ENCODE results near the gene TMEM203.

Gene TMEM203

DNA sequence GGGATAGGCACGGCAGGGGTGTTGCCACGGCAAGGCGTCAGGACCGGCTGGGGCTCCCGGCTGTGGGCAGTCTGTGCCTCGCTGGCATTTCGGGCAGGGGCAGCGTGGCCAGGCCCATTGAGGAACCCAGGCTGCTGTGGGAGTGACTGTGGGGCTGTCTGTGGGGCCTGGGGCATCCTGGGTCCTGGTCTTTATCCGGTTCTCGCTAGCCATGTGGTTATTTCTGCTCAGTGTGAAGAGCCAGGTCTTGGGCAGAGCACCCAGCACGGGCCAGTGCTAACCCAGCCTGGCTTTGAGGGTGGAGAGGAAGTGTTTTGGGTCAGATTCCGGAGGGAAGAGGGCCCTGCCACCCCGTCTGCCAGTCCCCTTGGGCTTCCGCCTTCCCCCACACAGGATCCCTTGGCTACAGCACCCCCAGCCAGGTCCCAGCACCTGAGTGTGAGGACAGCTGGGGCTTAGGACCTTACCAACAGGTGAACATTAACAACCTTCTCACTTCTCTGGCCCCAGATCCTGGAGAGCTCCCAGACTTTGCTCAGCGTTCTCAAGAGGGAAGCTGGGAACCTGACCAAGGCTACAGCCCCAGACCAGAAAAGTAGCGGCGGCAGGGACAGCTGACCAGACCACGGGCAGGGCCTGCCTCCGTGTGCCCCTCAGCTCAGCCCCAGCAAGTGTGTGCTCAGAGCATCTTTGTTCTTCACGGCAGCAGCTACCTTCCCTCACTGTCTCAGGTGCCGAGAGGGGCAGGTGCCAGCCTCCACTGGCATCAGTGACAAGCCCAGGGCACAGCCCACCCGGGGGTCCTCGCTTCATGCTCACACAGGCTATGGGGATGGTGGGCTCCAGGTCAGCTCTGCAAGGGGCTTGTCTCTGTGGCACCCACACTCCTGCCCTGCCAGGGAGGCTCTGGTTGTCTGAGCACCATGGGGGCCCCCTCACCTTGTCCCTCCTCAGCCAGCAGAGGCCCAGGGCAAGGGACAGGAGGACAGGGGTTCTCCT, 15.9 kb downstream of the TMEM203 start:
- Mint-ChIP-seq H3K4me3 (peak overlapping the region; percentile 96), H3K36me3 (ENCODE audit: low read depth) (peaks cover 59% of the 10 kb centered on the region), H3K4me1 (ENCODE audit: low read depth) (peaks cover 47% of the 10 kb centered on the region), H3K27ac (peak overlapping the region; percentile 97), H3K27me3 (no peaks in the 10 kb centered on the region), H3K9me3 (no peaks in the 10 kb centered on the region)
- DNase-seq: no peak

DNA sequence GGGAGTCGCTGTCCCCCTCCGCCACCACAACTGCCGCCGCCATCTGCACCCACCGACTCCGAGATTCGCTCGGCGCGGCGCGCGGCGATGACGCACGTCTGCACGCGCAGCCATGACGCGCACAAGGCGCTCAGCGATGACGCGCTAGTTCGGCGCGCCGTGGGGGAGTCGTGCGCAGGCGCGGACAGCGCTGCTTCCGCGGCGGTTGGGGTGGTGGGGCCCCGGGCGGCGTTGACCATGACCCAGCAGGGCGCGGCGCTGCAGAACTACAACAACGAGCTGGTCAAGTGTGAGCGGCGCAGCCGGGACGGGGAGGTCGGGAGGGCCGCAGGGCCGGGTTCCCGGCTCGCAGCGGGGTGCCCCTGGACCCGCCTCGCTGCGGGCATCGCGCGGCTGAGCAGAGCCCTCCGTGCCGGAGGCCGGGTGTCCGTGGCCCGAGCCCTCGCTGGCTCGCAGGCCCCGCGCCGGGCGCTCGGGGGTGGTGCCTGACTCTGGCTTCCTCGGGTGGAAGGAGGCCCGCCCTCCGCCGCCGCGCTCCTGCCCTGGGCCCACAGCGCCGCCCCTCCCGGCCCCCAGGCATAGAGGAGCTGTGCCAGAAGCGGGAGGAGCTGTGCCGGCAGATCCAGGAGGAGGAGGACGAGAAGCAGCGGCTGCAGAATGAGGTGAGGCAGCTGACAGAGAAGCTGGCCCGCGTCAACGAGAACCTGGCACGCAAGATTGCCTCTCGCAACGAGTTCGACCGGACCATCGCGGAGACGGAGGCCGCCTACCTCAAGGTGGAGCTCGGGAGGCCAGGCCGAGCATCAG, 16.8 kb downstream of the TMEM203 start, which contains the start of the genes ANAPC2 and SSNA1:
Gene ANAPC2 (minus strand): TSS at position 71 of the 807 bp plus-strand sequence. CDS start 28 bp downstream, at position 43.
Gene SSNA1 (plus strand): TSS at position 187 of the 807 bp plus-strand sequence. CDS start 51 bp downstream, at position 238.
- Mint-ChIP-seq H3K4me3 (peak within 1 kb of the TSS; percentile 96), H3K27ac (peak within 1 kb of the TSS; percentile 97), H3K9me3 (no peaks in the 10 kb centered on the region), H3K27me3 (no peaks in the 10 kb centered on the region), H3K4me1 (ENCODE audit: low read depth) (peaks cover 49% of the 10 kb centered on the region), H3K36me3 (ENCODE audit: low read depth) (peaks cover 68% of the 10 kb centered on the region)
- peak; percentile 98 for DNase-seq

DNA sequence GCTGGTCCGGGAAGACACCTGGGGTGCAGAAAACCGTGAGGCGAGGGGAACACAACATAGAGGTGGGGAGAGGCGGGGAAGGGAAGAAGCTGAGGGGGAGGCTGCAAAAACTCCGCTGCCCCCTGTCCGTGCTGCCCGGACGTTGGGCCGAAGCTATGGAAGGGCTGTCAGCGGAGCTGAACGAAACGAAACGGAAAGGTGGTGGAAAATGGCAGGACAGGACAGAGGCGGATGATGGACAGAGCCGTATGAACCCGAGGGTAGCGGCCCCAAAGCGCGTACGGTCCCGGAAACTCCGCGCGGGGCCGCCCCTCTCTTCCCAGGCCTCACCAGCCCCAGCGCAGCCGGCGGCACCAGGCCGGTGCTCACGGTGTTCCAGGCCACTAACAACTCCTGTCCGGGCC, 17.4 kb downstream of the TMEM203 start:
- H3K36me3 Mint-ChIP-seq (ENCODE audit: low read depth): peaks cover 74% of the 10 kb centered on the region
- no peaks in the 10 kb centered on the region for H3K9me3 Mint-ChIP-seq
- H3K27ac Mint-ChIP-seq: peak overlapping the region; percentile 93
- H3K4me3 Mint-ChIP-seq: peak overlapping the region; percentile 96
- no peak for DNase-seq
- no peaks in the 10 kb centered on the region for H3K27me3 Mint-ChIP-seq
- peaks cover 49% of the 10 kb centered on the region for H3K4me1 Mint-ChIP-seq (ENCODE audit: low read depth)

DNA sequence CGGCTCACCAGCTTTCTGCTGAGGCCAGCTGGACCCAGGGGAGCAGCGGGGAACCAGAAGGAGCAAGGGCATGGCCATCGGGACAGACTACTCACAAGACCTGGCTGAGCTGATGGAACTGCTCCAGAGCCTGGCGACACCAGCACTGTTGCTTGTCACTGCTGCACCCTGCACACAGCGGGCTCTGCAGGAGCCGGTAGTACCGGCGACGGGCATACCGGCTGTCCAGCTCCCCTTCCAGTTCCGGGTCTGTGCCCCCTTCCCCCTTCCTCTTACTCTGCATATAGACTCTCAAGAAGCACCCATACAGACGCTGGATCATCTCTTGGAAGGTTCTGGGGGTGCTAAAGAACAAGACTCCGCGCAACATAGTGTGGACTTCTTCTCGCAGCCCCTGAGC, 18.1 kb downstream of the TMEM203 start:
- H3K27me3 Mint-ChIP-seq: no peaks in the 10 kb centered on the region
- peak overlapping the region; percentile 93 for H3K27ac Mint-ChIP-seq
- peaks cover 79% of the 10 kb centered on the region for H3K36me3 Mint-ChIP-seq (ENCODE audit: low read depth)
- no peaks in the 10 kb centered on the region for H3K9me3 Mint-ChIP-seq
- peak overlapping the region; percentile 96 for H3K4me3 Mint-ChIP-seq
- no peak for DNase-seq
- H3K4me1 Mint-ChIP-seq (ENCODE audit: low read depth): peaks cover 49% of the 10 kb centered on the region

DNA sequence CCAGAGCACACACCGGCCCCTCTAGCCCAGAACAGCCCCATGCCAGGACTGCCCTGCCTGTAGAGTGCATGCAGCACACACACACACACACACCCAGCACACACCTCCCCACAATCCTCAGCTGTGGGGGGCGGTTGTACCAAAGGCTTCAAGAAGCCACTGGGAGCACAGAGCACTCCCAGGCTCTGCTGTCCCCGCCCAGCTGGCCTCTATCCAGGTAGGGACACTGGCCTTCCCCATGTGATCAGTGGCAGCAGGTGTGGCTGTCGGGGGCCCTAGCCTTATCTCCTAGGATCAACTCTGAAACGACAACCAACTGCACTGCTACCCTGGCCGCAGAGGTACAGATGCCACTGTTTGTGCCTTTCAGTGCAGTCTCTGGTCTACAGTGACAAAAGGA, 19.1 kb downstream of the TMEM203 start:
- Mint-ChIP-seq H3K27ac (peak overlapping the region; percentile 68), H3K27me3 (no peaks in the 10 kb centered on the region), H3K9me3 (no peaks in the 10 kb centered on the region), H3K36me3 (ENCODE audit: low read depth) (peaks cover 86% of the 10 kb centered on the region), H3K4me1 (ENCODE audit: low read depth) (peaks cover 49% of the 10 kb centered on the region), H3K4me3 (peak overlapping the region; percentile 96)
- no peak for DNase-seq

DNA sequence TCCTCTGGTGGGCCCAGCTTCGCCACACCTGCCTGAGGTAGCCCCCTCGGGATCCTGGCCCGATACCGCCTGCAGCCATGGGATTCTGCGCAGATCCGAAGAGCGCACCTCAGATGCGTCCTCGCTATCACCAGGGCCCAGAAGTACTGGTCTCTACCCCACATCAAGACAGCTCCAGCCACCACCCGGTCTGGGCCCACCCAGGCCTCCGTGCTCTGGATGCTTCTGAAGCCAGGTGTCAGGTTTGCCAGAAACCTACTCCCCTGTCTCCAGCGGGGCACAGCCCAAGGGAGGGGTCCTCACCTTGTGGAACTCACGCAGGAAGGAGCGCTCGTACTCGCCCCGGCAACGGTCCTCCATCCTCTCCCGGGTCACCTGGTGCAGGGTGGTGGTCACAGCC, 19.5 kb downstream of the TMEM203 start:
- Mint-ChIP-seq H3K4me3 (peak overlapping the region; percentile 96), H3K27ac (no peak overlapping the region), H3K4me1 (ENCODE audit: low read depth) (peaks cover 46% of the 10 kb centered on the region), H3K9me3 (no peaks in the 10 kb centered on the region), H3K36me3 (ENCODE audit: low read depth) (peaks cover 86% of the 10 kb centered on the region), H3K27me3 (no peaks in the 10 kb centered on the region)
- DNase-seq: no peak

DNA sequence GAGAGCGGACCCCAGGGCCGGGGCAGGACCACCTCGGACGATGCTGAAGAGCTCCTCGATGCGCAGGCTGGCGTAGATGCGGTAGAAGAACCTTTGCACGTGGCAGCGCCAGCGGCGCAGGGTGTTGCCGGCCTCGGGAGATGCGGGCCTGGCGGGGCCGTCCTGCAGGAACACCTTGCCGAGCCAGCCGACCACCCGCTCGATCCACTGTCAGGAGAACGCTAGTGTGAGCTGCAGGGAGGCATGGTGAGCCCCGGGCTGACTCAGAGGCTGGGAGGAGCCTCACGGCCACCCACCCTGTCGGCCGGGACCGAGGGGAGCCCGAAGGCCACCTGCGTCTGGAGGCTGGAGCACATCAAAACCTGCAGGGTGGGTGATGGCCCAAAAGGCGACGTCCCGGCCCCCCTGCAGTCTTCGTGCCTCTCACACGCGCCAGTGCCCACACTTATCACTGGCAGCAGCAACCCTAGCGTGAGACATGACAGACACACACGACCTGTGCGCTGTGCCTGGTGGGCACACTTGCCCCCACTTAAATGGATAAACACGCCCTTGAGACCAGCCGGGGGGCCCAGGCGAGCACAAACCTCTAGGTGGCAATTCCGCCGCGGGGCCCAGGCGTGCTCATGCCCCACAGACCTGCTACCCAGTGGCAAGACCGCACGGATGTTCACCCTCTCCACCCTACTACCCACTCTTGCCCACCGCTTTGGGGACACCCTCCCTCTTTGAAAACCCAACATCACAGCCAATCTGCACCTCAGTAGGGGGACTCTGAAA, 20.4 kb downstream of the TMEM203 start:
- H3K27ac Mint-ChIP-seq: no peak overlapping the region
- peaks cover 39% of the 10 kb centered on the region for H3K4me1 Mint-ChIP-seq (ENCODE audit: low read depth)
- DNase-seq: no peak
- no peaks in the 10 kb centered on the region for H3K9me3 Mint-ChIP-seq
- no peak overlapping the region for H3K4me3 Mint-ChIP-seq
- no peaks in the 10 kb centered on the region for H3K27me3 Mint-ChIP-seq
- H3K36me3 Mint-ChIP-seq (ENCODE audit: low read depth): peaks cover 82% of the 10 kb centered on the region

DNA sequence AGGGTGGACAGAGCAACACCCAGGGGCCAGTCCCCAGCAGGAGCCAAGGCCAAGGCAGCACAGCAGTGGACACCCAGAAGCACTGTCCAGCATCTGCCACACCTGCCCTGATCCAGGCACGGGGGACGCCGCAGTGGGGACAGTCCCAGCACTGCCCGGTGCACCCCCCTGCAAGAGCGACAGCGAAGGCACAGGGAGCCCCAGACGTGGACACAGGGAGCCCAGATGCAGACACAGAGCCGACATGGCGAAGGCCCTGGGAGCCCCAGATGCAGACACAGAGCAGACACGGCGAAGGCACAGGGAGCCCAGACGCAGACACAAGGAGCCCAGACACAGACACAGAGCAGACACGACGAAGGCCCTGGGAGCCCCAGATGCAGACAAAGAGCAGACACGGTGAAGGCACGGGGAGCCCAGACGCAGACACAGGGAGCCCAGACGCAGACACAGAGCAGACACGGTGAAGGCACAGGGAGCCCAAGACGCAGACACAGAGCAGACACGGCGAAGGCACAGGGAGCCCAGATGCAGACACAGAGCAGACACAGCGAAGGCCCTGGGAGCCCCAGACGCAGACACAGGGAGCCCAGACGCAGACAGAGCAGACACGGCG, 21.4 kb downstream of the TMEM203 start:
- H3K9me3 Mint-ChIP-seq: no peaks in the 10 kb centered on the region
- peaks cover 29% of the 10 kb centered on the region for H3K4me1 Mint-ChIP-seq (ENCODE audit: low read depth)
- DNase-seq: no peak
- H3K27me3 Mint-ChIP-seq: no peaks in the 10 kb centered on the region
- peaks cover 83% of the 10 kb centered on the region for H3K36me3 Mint-ChIP-seq (ENCODE audit: low read depth)
- no peak overlapping the region for H3K27ac Mint-ChIP-seq
- no peak overlapping the region for H3K4me3 Mint-ChIP-seq

DNA sequence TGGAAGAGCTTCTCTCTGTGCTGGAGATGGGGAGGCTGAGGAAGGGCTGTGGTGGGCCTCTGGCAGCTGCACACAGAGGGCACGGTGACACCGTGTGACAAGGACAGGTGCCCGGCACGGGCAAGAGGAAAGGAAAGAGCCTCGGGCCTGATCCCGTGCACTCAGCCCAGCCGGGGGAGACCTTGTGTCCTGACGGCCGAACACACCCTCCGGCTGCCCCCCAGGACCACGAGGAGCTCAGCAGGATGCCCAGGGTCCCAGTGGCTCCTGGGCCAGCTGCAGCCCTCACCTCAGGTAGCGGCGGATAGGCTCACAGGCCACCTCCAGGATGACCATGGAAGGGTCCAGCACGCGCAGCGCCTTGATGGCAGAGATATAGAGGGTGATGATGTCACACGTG, 22.6 kb downstream of the TMEM203 start:
- H3K9me3 Mint-ChIP-seq: no peaks in the 10 kb centered on the region
- H3K27ac Mint-ChIP-seq: no peak overlapping the region
- peaks cover 26% of the 10 kb centered on the region for H3K4me1 Mint-ChIP-seq (ENCODE audit: low read depth)
- DNase-seq: no peak
- no peaks in the 10 kb centered on the region for H3K27me3 Mint-ChIP-seq
- H3K36me3 Mint-ChIP-seq (ENCODE audit: low read depth): peaks cover 84% of the 10 kb centered on the region
- no peak overlapping the region for H3K4me3 Mint-ChIP-seq

DNA sequence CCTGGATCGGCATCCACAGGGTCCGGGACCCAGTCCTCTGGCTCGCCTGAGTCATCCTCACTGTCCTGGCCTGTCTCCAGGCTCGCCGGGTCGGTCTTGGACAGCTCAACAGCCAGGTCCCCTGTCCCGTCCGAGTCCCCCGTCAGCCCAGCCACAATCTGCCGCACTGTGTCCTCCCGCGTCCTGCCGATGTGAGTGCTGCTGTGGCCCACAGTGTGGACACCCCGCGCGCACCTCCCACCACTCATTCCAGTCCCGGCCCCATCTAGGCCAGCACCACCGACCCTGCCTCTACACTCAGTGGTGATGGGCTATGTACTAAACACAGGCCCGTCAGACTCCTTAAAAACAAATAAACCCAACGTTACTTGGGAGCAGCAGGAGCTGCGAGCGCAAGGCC, 23.8 kb downstream of the TMEM203 start:
- DNase-seq: no peak
- H3K36me3 Mint-ChIP-seq (ENCODE audit: low read depth): peaks cover 79% of the 10 kb centered on the region
- H3K27me3 Mint-ChIP-seq: no peaks in the 10 kb centered on the region
- no peak overlapping the region for H3K27ac Mint-ChIP-seq
- peaks cover 16% of the 10 kb centered on the region for H3K4me1 Mint-ChIP-seq (ENCODE audit: low read depth)
- no peaks in the 10 kb centered on the region for H3K9me3 Mint-ChIP-seq
- H3K4me3 Mint-ChIP-seq: no peak overlapping the region

DNA sequence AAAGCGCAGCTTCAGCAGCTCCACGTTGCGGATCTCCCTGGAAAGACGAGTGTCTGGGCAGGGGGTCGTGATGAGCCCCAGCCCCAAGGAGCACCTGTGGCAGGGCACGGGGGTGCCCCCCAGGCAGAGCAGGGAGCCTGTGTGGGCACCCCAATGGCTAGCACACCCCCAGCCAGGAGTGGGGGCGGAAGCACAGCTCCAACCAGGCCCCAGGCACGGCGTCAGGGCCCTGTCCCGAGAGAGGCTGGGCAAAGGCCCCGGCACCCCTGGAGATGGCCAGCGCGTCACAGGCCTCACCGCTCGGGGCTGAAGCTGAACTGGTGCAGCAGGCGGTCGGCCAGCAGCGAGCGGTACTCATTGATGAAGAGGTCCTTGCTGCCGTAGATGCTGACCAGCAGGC, 25.0 kb downstream of the TMEM203 start:
- no peaks in the 10 kb centered on the region for H3K9me3 Mint-ChIP-seq
- H3K36me3 Mint-ChIP-seq (ENCODE audit: low read depth): peaks cover 68% of the 10 kb centered on the region
- H3K27ac Mint-ChIP-seq: no peak overlapping the region
- H3K4me1 Mint-ChIP-seq (ENCODE audit: low read depth): peaks cover 5% of the 10 kb centered on the region
- H3K4me3 Mint-ChIP-seq: no peak overlapping the region
- DNase-seq: no peak
- no peaks in the 10 kb centered on the region for H3K27me3 Mint-ChIP-seq

DNA sequence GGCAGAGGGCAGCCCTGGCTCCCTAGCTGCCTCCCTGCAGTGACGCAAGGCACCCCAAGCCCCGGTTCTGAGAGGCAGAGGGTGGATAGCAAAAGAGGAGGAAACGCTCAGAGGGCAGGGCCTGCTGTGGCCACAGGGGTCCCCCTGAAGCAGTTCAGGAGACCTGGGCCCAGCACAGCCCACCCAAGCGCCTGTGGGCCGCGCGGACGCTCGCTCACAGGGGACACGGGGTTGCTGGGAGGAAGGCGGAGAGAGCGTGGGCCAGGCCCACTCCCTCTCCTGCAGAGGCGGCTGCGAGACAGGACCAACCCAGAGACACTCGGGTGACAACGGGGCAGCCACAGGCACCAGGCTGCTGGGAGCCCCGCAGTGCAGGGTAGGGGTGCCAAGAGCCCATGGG, 25.7 kb downstream of the TMEM203 start:
- no peak overlapping the region for H3K27ac Mint-ChIP-seq
- peaks cover 4% of the 10 kb centered on the region for H3K4me1 Mint-ChIP-seq (ENCODE audit: low read depth)
- no peak overlapping the region for H3K4me3 Mint-ChIP-seq
- H3K36me3 Mint-ChIP-seq (ENCODE audit: low read depth): peaks cover 64% of the 10 kb centered on the region
- no peaks in the 10 kb centered on the region for H3K9me3 Mint-ChIP-seq
- H3K27me3 Mint-ChIP-seq: no peaks in the 10 kb centered on the region
- no peak for DNase-seq

DNA sequence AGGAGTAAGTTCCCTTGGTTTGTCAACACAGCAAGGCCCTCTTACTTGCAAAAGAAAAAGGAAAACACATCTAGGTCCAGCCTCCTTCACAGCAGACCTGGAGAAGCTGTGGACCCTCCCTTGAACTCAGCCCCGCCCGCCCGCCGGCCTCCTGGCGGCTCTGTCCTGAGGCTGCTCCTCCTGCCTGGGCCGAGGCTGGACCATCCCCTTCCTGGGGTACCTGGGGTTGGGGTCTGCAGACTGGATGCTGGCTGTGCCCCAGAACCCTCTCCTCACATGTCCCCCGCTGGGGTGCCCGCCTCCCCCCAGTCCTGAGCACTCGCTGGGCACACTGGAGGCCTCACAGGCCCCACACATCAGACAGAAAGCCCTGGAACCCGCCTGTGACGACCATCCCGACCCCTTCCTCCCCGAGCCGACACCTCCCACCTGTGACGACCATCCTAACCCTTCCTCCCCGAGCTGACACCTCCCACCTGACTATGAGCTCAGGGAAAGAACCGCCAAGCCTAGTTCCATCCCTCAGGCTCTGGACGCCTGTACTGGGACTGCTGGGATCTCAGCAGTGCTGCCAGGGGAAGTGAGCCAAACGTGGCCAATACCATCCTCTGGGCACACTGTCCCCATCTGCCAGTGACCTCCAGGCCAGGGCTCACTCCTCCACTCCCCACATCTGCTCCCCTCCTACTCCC, 26.4 kb downstream of the TMEM203 start:
- Mint-ChIP-seq H3K4me3 (no peak overlapping the region), H3K27ac (no peak overlapping the region), H3K27me3 (peaks cover 1% of the 10 kb centered on the region), H3K4me1 (ENCODE audit: low read depth) (peaks cover 7% of the 10 kb centered on the region), H3K9me3 (no peaks in the 10 kb centered on the region), H3K36me3 (ENCODE audit: low read depth) (peaks cover 58% of the 10 kb centered on the region)
- DNase-seq: no peak

All from activated T-cell treated with anti-CD3 and anti-CD28 coated beads, Interleukin-2, amount 50 U/mL, for 24 hours (primary cell).